ENCODE results near the gene SHH.
"Not testable (repeated sequence)": the region's sequence is repeated elsewhere in the genome, so short reads cannot be mapped to it uniquely, and the experiment has no call there.

Gene SHH

DNA sequence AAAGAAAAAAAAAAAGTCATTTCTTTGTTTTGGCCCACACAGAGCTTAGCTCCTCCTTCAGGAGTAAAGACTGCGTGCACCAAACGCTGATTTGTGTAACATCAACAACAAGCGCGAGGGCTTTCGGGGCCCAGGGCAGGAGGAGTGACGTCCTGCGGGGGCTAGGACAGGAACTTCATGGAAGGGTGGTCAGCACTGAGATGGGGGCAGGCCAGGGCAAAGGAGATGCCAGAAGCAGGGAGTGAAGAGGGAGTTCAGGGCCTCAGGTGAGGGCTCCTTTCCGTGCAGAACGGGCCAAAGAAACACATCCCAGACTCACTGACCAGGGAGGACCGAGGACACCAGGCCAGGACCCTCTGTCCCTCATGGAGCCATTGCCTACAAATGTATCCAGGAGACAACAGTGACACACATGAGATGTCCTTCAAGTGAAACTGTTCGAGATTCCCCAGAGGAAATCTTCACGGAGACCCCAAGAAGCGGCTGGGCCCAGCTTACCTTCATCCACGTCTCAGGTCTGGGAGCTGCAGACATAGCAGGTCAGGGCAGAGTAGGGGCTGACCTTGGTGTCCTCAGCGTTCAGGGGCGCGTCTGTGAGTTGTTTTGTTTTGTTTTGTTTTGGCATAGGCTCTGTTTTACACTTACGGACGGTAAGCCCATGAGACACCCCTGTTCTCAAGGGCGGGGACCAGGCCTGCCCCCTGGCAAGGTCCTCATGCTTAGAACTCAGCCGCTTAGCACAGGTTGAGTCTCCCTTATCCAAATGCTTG lies 30.4 kb upstream of the SHH start:
- no peak for DNase-seq

DNA sequence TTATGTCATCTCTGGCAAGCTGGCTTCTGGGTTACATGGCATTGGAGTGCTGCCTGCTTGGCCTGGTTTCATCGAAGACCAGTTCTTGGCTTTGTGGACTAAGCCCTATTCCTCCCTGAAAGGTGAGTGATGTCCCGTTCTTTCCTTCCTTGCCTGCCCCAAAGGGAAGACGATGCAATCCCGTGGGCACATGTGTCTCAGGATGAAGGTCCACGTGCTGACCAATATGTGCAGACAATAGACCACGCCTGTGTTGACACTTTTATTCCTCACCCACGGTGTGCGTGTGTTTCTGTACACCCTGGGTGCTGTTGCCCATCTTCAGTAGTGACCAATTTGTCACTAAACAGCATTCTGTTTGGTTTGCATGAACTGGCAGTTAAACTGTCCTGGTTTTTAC lies 28.6 kb upstream of the SHH start:
- no peak for DNase-seq

DNA sequence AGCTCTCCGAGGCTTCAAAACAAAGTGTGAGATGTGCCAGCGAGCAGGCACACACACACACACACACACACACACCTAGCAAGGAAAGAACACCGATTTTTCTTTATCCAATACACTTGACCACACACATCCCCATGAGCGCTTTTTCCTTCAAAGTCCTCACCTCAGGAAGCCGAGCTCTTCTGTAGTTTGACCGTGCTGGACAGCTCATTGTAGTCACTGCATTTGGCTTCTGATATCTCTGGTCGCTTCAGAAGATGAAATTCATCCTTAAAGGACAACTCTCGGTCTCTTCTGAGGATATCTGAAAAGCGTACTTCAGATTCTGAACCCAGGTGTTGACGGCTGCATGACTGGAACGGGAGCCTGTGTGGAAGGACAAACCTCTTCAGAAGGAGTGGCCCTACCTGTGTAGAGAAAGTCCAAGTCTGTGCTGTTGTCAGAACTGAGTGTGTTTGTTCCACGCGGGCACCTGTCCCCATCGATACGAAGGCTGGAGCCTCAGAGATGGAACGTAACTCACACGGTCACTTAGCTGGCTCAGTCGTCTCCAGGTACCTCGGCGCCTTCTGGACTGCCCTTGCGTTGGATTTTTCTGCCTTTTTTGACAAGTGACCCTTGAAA lies 28.1 kb upstream of the SHH start:
- DNase-seq = no peak

DNA sequence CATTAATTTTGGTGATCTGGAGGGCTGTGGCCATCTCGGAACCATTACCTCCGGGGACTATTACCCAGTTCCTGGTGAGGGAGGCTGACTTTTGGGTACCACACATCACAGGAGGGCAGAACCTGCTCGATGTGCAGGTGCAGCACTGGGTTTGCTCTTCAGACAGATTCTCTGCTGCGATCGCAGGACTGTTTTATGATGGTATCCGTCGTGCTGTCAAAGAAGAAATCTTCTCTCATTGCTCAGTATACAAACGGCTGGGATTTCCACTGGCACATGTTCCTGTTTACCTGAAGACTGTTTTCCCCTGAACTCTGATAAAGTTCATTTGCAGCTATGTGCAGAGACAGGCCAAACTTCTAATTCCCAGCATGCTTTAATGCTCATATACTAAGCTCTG lies 27.2 kb upstream of the SHH start:
- DNase-seq = no peak

- DNase-seq = not testable (repeated sequence)
Measured at GRCh38 chr7:155838312-155838711, 26.0 kb upstream of the SHH start.

DNA sequence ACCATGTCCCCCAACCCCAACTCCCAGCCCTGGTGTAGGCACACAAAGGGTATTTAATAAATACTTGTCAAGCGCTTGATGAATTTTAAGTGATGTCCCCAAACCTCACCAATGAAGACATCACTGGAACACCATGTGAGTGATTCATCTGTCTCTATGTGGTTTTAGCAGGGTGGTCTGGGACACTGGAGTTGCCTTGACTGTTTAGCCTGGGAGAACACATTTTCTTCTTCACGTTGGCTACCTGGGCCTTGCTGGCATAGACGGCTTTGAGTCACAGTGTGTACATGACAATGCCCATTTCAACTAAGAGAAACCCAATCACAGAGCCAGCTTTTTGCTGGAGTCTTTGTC lies 24.8 kb upstream of the SHH start:
- no peak for DNase-seq

DNA sequence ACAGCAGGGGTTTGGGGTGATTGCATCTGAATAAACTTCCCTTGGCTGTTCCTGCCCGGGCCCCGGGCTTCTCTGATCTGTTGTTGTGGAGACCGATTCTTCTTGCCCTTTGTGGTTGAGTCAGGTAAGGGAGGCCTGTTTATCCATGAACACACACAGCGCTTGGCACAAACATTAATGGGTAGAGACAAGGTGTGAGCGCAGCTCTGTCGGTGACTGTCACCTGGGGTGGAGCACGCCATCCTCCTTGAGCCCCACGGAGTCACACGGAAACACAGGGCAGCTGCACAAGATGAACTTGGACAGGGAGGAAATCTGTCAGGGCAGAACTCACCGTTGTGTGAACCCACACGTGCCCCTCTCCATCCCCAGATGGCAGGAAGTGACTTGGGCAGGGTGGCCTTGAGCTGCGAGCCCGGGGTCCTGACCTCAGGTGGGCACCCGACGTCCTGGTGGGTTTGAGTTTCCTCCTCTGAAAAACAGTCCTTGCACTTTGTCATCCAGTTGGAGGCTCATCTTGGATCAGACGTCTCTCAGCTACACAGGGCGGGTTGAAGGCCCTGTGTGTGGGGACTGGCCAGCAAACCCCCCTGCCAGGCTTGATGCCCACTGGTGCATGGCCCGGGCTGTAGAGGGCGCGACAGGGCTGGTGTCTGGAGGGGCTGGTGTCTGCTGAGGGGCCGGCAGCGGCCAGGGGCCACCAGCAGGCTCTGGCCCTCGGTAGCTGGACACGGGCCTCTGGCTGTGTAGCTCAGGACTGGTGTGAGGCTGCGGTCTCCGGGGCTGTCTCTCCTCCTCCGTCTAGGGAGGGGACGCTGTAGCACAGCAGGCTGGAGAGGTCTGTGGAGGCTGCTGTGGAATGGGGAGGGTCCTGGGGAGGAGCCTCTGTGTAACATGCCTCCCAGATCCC lies 24.2 kb upstream of the SHH start:
- no peak for DNase-seq

GRCh38 chr7:155835446-155836215 lies 23.4 kb upstream of the SHH start:
- DNase-seq = no peak

GRCh38 chr7:155834486-155835048 lies 22.3 kb upstream of the SHH start:
- no peak for DNase-seq

- no peak for DNase-seq
Measured at GRCh38 chr7:155833651-155834050, 21.4 kb upstream of the SHH start.

GRCh38 chr7:155832581-155832981 lies 20.3 kb upstream of the SHH start:
- DNase-seq = no peak

- DNase-seq = no peak
Measured at GRCh38 chr7:155831807-155832524, 19.7 kb upstream of the SHH start.

- DNase-seq = no peak
Measured at GRCh38 chr7:155830961-155831806, 18.9 kb upstream of the SHH start.

DNA sequence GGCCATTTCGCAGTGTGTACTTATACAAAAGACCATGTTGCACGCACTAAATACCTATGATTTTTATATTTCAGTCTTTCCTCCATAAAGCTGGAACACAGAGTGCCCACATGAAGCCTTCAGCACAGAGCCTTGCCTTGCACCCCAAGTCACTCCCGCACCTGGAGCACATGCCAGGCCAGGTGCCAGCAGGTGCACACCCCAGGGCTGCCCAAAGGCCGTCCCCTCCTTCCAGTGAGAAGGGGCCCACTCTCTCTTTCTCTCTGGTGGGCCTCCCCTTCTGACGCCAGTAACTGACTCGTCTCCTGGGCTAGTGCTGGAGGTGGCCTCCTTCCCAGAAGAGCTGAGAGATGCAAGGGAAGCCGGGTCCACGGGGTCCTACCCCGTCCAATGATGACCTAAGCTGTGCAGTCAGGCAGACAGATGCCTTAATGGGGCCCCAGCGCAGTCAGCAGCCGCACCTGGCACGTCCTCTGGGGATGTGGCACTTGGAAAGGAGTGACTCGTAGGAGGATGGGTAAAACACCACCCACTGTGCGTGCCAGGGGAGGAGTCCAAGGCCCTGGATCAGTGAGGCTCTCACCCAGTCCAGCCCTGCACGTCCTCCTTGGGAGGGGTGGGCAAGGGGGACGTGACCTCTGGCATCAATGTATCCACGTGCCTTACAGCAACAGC lies 17.7 kb upstream of the SHH start:
- DNase-seq = no peak

- DNase-seq = no peak
Measured at GRCh38 chr7:155825336-155825735, 13.1 kb upstream of the SHH start.

DNA sequence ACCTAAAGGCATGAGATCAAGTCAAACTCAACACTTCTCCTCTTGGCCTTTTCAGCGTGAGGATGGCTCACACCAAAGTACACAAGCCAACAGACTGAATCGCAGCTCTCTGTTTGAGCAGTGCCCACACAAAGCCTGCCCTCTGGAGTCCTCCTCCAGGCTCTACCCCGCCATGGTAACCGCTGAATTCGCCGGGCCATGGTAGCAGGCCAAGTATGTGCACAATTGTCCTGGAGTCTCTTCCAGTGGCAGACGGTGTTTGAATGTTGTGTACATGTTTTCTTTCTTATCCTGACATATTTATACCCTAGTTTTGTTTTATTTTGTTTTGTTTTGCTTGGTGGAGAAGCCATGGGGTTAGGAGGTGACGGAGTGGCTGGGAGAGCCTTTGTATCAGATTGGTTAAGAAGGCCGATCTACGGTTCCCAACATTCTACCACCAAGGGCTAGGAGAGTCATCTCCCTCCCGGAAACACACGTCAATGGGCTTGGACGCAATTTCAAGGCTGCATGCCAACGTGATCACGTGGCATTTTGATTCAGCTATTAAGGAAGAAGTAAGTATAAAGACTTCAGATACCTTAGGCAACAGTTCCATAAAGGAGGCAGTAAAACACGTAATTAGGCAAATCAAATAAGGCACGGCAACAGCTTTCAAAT lies 12.1 kb upstream of the SHH start:
- DNase-seq = no peak

DNA sequence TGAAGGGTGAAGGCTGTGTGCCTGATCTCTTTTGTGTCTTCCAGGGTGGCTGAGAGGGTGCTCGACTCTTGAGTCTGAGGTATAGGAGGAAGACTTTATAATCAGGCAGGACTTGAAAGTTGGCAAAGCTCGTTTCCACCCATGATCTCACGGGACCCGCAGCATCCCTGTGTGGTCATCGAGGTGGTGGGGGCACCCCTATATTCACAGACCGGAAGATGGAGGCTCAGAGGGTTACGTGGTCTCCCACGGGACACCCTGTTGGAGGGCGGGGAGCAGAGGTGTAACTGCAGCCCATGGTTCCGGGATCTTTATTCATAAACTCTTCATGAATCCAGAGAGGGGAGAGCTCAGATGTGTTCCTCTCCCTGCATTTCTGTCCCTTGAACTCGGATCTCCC lies 9.6 kb upstream of the SHH start:
- DNase-seq = no peak

DNA sequence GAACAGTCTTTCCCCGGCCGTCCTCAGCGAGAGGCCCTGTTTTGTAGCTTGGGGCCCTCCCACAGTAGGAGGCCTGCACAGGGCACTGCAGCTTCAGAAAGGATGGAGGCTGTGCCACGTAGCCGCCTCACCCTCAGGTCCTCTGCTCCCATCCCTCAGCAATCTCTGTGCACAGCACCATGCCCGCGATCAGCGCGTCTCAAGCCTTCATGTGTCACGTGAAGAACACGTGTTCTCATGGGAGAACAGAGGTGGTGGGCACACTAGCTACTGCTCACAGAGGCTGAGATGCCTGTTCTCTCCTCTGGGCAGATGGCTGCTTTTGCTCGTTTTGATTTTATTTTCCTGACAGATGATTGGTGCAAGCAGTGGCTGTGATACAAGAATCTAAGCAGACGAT lies 8.5 kb upstream of the SHH start:
- no peak for DNase-seq

- no peak for DNase-seq
Measured at GRCh38 chr7:155820246-155820645, 8.0 kb upstream of the SHH start.

GRCh38 chr7:155819186-155819585 lies 6.9 kb upstream of the SHH start:
- DNase-seq = no peak

All from KG1 (cell line).